ENCODE results near the gene ADGRG3. TPM values are rescaled to one million over a fixed set of nuclear protein-coding genes. Genes with fewer than 3 reads are reported as not detected.

The ADGRG3 gene
- total and polyA plus RNA-seq, 2 of the 13 experiments (the other 11 are each of a cell fraction or from before 2014, with no cell fraction given), result 2.7 to 11.8 TPM

DNA sequence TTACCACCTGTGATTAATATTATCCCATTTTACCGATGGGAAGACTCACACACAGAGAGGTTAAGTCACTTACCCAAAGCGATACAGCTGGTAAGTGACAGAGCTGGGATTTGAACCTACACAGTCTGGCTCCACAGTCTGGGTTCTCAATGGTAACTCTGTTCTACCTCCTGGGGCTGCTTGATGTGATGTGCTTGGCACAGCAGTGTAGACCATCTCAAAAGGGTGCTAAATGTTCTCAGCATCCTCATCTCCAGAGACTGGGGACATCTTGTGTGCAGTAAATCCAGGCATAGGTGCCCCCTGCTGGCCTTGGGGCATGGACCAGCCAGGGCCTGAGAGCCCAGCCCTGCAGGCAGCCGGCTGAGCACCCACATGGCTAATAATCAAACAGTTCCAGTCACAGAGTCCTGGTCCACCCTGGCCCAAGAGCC is 52.1 kb downstream of the ADGRG3 start (continued):
- TF ChIP-seq, protein P1, sequence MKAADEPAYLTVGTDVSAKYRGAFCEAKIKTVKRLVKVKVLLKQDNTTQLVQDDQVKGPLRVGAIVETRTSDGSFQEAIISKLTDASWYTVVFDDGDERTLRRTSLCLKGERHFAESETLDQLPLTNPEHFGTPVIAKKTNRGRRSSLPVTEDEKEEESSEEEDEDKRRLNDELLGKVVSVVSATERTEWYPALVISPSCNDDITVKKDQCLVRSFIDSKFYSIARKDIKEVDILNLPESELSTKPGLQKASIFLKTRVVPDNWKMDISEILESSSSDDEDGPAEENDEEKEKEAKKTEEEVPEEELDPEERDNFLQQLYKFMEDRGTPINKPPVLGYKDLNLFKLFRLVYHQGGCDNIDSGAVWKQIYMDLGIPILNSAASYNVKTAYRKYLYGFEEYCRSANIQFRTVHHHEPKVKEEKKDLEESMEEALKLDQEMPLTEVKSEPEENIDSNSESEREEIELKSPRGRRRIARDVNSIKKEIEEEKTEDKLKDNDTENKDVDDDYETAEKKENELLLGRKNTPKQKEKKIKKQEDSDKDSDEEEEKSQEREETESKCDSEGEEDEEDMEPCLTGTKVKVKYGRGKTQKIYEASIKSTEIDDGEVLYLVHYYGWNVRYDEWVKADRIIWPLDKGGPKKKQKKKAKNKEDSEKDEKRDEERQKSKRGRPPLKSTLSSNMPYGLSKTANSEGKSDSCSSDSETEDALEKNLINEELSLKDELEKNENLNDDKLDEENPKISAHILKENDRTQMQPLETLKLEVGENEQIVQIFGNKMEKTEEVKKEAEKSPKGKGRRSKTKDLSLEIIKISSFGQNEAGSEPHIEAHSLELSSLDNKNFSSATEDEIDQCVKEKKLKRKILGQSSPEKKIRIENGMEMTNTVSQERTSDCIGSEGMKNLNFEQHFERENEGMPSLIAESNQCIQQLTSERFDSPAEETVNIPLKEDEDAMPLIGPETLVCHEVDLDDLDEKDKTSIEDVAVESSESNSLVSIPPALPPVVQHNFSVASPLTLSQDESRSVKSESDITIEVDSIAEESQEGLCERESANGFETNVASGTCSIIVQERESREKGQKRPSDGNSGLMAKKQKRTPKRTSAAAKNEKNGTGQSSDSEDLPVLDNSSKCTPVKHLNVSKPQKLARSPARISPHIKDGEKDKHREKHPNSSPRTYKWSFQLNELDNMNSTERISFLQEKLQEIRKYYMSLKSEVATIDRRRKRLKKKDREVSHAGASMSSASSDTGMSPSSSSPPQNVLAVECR (CRISPR knock-in tag; IDR thresholded peaks at IDR 0.05; ENCODE audit: borderline replicate concordance), result peak; percentile 45; the same call in 1 of the 2 replicates
- TF ChIP-seq GATAD2A (CRISPR knock-in tag; IDR thresholded peaks at IDR 0.05) (peak; percentile 60; the same call in 1 of the 2 replicates), CAMTA2 (CRISPR knock-in tag; IDR thresholded peaks at IDR 0.05; ENCODE audit: borderline replicate concordance) (no peak), FOXC1 (CRISPR knock-in tag; IDR thresholded peaks at IDR 0.05; ENCODE audit: borderline replicate concordance) (peak; percentile 37; the same call in 1 of the 2 replicates), HOXD1 (CRISPR knock-in tag; IDR thresholded peaks at IDR 0.05) (no peak), SNAI1 (CRISPR knock-in tag; IDR thresholded peaks at IDR 0.05; ENCODE audit: borderline replicate concordance) (no peak), ZNF720 (CRISPR knock-in tag; IDR thresholded peaks at IDR 0.05) (no peak), HDAC2 (CRISPR knock-in tag; IDR thresholded peaks at IDR 0.05) (peak; percentile 71), NCOA5 (CRISPR knock-in tag; IDR thresholded peaks at IDR 0.05) (no peak), HMG20B (CRISPR knock-in tag; conservative IDR thresholded peaks at IDR 0.05) (no peak), ZBTB3 (CRISPR knock-in tag; IDR thresholded peaks at IDR 0.05; ENCODE audit: borderline replicate concordance, low read depth) (no peak), SAFB2 (CRISPR knock-in tag; IDR thresholded peaks at IDR 0.05; ENCODE audit: borderline replicate concordance, low read depth) (no peak)
- TF ChIP-seq, protein P2, sequence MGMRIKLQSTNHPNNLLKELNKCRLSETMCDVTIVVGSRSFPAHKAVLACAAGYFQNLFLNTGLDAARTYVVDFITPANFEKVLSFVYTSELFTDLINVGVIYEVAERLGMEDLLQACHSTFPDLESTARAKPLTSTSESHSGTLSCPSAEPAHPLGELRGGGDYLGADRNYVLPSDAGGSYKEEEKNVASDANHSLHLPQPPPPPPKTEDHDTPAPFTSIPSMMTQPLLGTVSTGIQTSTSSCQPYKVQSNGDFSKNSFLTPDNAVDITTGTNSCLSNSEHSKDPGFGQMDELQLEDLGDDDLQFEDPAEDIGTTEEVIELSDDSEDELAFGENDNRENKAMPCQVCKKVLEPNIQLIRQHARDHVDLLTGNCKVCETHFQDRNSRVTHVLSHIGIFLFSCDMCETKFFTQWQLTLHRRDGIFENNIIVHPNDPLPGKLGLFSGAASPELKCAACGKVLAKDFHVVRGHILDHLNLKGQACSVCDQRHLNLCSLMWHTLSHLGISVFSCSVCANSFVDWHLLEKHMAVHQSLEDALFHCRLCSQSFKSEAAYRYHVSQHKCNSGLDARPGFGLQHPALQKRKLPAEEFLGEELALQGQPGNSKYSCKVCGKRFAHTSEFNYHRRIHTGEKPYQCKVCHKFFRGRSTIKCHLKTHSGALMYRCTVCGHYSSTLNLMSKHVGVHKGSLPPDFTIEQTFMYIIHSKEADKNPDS (CRISPR knock-in tag; IDR thresholded peaks at IDR 0.05), result no peak
- TF ChIP-seq, protein P3, sequence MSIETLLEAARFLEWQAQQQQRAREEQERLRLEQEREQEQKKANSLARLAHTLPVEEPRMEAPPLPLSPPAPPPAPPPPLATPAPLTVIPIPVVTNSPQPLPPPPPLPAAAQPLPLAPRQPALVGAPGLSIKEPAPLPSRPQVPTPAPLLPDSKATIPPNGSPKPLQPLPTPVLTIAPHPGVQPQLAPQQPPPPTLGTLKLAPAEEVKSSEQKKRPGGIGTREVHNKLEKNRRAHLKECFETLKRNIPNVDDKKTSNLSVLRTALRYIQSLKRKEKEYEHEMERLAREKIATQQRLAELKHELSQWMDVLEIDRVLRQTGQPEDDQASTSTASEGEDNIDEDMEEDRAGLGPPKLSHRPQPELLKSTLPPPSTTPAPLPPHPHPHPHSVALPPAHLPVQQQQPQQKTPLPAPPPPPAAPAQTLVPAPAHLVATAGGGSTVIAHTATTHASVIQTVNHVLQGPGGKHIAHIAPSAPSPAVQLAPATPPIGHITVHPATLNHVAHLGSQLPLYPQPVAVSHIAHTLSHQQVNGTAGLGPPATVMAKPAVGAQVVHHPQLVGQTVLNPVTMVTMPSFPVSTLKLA (IDR thresholded peaks at IDR 0.05), result no peak
- TF ChIP-seq, protein P4, sequence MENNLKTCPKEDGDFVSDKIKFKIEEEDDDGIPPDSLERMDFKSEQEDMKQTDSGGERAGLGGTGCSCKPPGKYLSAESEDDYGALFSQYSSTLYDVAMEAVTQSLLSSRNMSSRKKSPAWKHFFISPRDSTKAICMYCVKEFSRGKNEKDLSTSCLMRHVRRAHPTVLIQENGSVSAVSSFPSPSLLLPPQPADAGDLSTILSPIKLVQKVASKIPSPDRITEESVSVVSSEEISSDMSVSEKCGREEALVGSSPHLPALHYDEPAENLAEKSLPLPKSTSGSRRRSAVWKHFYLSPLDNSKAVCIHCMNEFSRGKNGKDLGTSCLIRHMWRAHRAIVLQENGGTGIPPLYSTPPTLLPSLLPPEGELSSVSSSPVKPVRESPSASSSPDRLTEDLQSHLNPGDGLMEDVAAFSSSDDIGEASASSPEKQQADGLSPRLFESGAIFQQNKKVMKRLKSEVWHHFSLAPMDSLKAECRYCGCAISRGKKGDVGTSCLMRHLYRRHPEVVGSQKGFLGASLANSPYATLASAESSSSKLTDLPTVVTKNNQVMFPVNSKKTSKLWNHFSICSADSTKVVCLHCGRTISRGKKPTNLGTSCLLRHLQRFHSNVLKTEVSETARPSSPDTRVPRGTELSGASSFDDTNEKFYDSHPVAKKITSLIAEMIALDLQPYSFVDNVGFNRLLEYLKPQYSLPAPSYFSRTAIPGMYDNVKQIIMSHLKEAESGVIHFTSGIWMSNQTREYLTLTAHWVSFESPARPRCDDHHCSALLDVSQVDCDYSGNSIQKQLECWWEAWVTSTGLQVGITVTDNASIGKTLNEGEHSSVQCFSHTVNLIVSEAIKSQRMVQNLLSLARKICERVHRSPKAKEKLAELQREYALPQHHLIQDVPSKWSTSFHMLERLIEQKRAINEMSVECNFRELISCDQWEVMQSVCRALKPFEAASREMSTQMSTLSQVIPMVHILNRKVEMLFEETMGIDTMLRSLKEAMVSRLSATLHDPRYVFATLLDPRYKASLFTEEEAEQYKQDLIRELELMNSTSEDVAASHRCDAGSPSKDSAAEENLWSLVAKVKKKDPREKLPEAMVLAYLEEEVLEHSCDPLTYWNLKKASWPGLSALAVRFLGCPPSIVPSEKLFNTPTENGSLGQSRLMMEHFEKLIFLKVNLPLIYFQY (CRISPR knock-in tag; IDR thresholded peaks at IDR 0.05; ENCODE audit: borderline replicate concordance), result peak; percentile 67; the same call in 1 of the 2 replicates

Data from HepG2 (cell line).